ENCODE results near the gene SLC39A9. TPM values are rescaled to one million over a fixed set of nuclear protein-coding genes. Genes with fewer than 3 reads are reported as not detected.
"Not testable (repeated sequence)": the region's sequence is repeated elsewhere in the genome, so short reads cannot be mapped to it uniquely, and the experiment has no call there.

The SLC39A9 gene
- total RNA-seq, 6 donors from 2014 or later, result 17.8 to 70.4 (median 54.0) TPM

DNA sequence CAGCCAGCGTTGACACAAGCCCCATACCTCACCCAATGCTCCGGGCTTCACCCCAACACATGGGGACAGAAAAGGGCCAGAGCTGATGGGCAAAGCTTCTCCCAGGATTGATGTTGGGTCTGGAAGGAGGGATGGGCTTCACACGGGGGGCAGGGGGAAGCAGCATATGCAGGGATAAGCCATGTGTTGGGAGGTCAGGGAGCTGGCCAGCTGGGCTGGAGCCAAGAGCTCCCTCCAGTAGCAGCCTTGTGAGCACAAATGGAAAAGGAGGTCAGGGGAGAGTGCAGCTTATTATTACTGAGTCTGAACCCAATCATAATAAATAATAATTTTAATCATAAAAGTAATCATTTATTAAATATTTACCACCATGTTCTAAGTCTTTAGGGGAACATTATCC lies 95.3 kb downstream of the SLC39A9 start:
- Histone ChIP-seq H3K4me1 (no peaks in the 10 kb centered on the region), H3K36me3 (no peaks in the 10 kb centered on the region), H3K9me3 (no peaks in the 10 kb centered on the region), H3K27ac (no peak overlapping the region), H3K27me3 (no peaks in the 10 kb centered on the region), H3K4me3 (no peak overlapping the region)
- 69 to 78% methylated on average over 3 of the region's 3 CpGs for WGBS, 2 donors
- ATAC-seq (ENCODE audit: low FRiP score in 2 of 2), result no peak
- TF ChIP-seq POLR2AphosphoS5 (IDR thresholded peaks at IDR 0.05) (no peak), EP300 (IDR thresholded peaks at IDR 0.05) (no peak), CTCF (IDR thresholded peaks at IDR 0.05) (no peak), POLR2A (IDR thresholded peaks at IDR 0.05) (no peak)
- DNase-seq, result no peak

GRCh38 chr14:69495341-69495921 lies 96.9 kb downstream of the SLC39A9 start:
- Histone ChIP-seq H3K27ac (no peak overlapping the region), H3K27me3 (no peaks in the 10 kb centered on the region), H3K36me3 (no peaks in the 10 kb centered on the region), H3K4me1 (no peaks in the 10 kb centered on the region), H3K9me3 (no peaks in the 10 kb centered on the region), H3K4me3 (no peak overlapping the region)
- WGBS, 2 donors, result 90 to 92% methylated on average over 3 to 5 of the region's 5 CpGs
- ATAC-seq (ENCODE audit: low FRiP score in 2 of 2) (no peak), DNase-seq (no peak)
- no peak for TF ChIP-seq POLR2A (IDR thresholded peaks at IDR 0.05)
- no peak for TF ChIP-seq CTCF (IDR thresholded peaks at IDR 0.05)
- no peak for TF ChIP-seq EP300 (IDR thresholded peaks at IDR 0.05)
- no peak for TF ChIP-seq POLR2AphosphoS5 (IDR thresholded peaks at IDR 0.05)

DNA sequence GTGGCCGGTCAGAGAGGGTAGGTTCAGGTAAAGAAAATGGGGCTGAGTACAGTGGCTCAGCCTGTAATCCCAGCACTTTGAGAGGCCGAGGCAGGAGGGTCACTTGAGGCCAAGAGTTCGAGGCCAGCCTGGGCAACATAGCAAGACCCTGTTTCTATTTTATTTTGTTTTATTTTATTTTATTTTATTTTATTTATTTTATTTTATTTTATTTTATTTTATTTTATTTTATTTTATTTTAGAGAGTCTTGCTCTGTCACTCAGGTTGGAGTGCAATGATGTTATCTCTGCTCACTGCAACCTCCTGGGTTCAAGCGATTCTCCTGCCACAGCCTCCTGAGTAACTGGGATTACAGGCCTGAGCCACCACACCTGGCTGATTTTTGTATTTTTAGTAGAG lies 99.4 kb downstream of the SLC39A9 start:
- WGBS, 2 donors, result 94 to 98% methylated on average over 4 of the region's 4 CpGs
- not testable (repeated sequence) for H3K36me3 ChIP-seq; H3K9me3 ChIP-seq; DNase-seq; H3K27ac ChIP-seq; H3K4me3 ChIP-seq; H3K4me1 ChIP-seq; ATAC-seq (ENCODE audit: low FRiP score in 2 of 2); H3K27me3 ChIP-seq

GRCh38 chr14:69498286-69498685 lies 99.8 kb downstream of the SLC39A9 start:
- H3K9me3 ChIP-seq; H3K4me1 ChIP-seq; H3K27me3 ChIP-seq; H3K27ac ChIP-seq; H3K36me3 ChIP-seq; H3K4me3 ChIP-seq; ATAC-seq (ENCODE audit: low FRiP score in 2 of 2); DNase-seq: not testable (repeated sequence)
- 94 to 95% methylated on average over 4 of the region's 4 CpGs for WGBS, 2 donors

- ATAC-seq (ENCODE audit: low FRiP score in 2 of 2) (no peak), DNase-seq (no peak)
- Histone ChIP-seq H3K27me3 (no peaks in the 10 kb centered on the region), H3K27ac (no peak overlapping the region), H3K9me3 (no peaks in the 10 kb centered on the region), H3K36me3 (no peaks in the 10 kb centered on the region), H3K4me3 (no peak overlapping the region), H3K4me1 (peaks cover 0 to 8% (median 0%) of the 10 kb centered on the region in 4 donors)
- TF ChIP-seq POLR2A (IDR thresholded peaks at IDR 0.05), result no peak
- TF ChIP-seq EP300 (IDR thresholded peaks at IDR 0.05), result no peak
- TF ChIP-seq POLR2AphosphoS5 (IDR thresholded peaks at IDR 0.05), result no peak
- TF ChIP-seq CTCF (IDR thresholded peaks at IDR 0.05), result no peak
- WGBS, 2 donors, result 90 to 93% methylated on average over 5 of the region's 5 CpGs
Measured at GRCh38 chr14:69499436-69499835, 100.9 kb downstream of the SLC39A9 start.

DNA sequence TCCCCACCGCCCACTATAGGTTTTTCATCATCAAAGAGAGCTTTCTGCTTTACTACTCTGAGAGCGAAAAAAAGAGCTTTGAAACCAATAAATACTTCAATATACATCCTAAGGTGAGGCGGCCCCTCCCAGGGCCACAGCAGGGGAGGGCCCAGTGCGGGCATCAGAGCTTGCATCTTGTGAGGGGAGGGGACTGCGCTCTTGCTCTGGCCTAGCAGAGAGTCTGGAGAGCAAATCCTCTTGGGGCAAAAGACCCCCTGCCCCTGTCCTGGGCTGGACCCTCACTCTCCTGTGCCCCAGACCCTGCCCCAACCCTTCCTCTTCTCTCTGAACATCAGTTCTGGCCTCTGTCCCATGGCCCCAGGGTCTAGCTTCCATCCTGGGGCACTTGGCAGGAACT lies 101.6 kb downstream of the SLC39A9 start:
- Histone ChIP-seq H3K27ac (no peak overlapping the region), H3K4me1 (peaks cover 0 to 8% (median 0%) of the 10 kb centered on the region in 4 donors), H3K9me3 (no peaks in the 10 kb centered on the region), H3K27me3 (no peaks in the 10 kb centered on the region), H3K36me3 (no peaks in the 10 kb centered on the region), H3K4me3 (no peak overlapping the region)
- WGBS, 2 donors, result 88 to 91% methylated on average over 5 of the region's 5 CpGs
- no peak for TF ChIP-seq CTCF (IDR thresholded peaks at IDR 0.05)
- DNase-seq (no peak), ATAC-seq (ENCODE audit: low FRiP score in 2 of 2) (no peak)
